ENCODE results near the gene GTPBP4.

GRCh38 chr10:1024103-1024502 is 35.9 kb downstream of the GTPBP4 start:
- TF ChIP-seq CTCF (IDR thresholded peaks at IDR 0.05; ENCODE audit: low read length) (no peak), EZH2 (IDR thresholded peaks at IDR 0.05; ENCODE audit: borderline replicate concordance, low read length) (no peak)
